Panc1 (cell line): ENCODE measurements around the gene SLC41A3. TPM values are rescaled to one million over a fixed set of nuclear protein-coding genes. Genes with fewer than 3 reads are reported as not detected.

Experiments
- ATAC-seq: fragments of 200-7000 bp; cut with Tn5 transposase; 2 replicates; pipeline ENCODE4 v1.9.1; 2020; ENCODE audit warnings: mild to moderate bottlenecking, moderate library complexity
- BruUV-seq: library from RNA; stranded (reverse); fragments of 400-500 nt; replicated peaks from 2 replicates; lab custom pipeline; 2021; lab: Mats Ljungman, UMichigan
- CTCF ChIA-PET: fragments of 300-600 bp; sonication (Branson Sonifier 250); formaldehyde crosslinking; loops from one replicate; lab custom pipeline; 2022; ENCODE audit warnings: antibody characterized with exemption; lab: Charles Lee
- POLR2A ChIA-PET: fragments of 300-600 bp; sonication (Branson Sonifier 250); formaldehyde crosslinking; loops from one replicate; lab custom pipeline; 2022; ENCODE audit warnings: antibody characterized with exemption; lab: Charles Lee
- DNase-seq: peaks from one replicate; pipeline ENCODE4 v3.0.0-alpha.2; 2010; ENCODE audit warnings: low read depth, low spot score
- H3K27ac ChIP-seq: 2 replicates; pipeline ENCODE4 v1.5.1; 2011; ENCODE audit warnings: mild to moderate bottlenecking, low read length, inconsistent platforms
- H3K27me3 ChIP-seq: fragments of 200-500 bp; sonication (Bioruptor generic); 2 replicates; pipeline ENCODE4 v1.6.0; 2014; ENCODE audit warnings: low read length, inconsistent platforms; ENCODE audit not compliant: control insufficient read depth, insufficient read depth
- H3K36me3 ChIP-seq: fragments of 200-500 bp; sonication (Bioruptor generic); 2 replicates; pipeline ENCODE4 v1.5.1; 2014; ENCODE audit warnings: inconsistent platforms, mild to moderate bottlenecking, low read length, moderate library complexity; ENCODE audit not compliant: control insufficient read depth, insufficient read depth
- H3K4me1 ChIP-seq: 2 replicates; pipeline ENCODE4 v1.5.1; 2011; ENCODE audit warnings: inconsistent platforms, mild to moderate bottlenecking, low read length, moderate library complexity; ENCODE audit not compliant: control insufficient read depth, insufficient read depth
- H3K4me3 ChIP-seq, 2 experiments: 2 replicates each; pipeline ENCODE4 v1.5.1; 2011 to 2012; ENCODE audit warnings: low read depth in 2 of 2, low read length in 2 of 2, mild to moderate bottlenecking in 2 of 2, inconsistent platforms in 1 of 2, moderate library complexity in 1 of 2
- H3K9me3 ChIP-seq: fragments of 200-500 bp; sonication (Bioruptor generic); 2 replicates; pipeline ENCODE4 v1.5.1; 2014; ENCODE audit warnings: low read depth, mild to moderate bottlenecking, inconsistent platforms, low read length, moderate library complexity; ENCODE audit not compliant: control insufficient read depth, insufficient read depth
- POLR2AphosphoS5 ChIP-seq: IDR thresholded peaks from 2 replicates; pipeline ENCODE4 v1.6.1; 2012; ENCODE audit warnings: mild to moderate bottlenecking, low read depth, low read length, moderate library complexity
- SIN3A ChIP-seq: IDR thresholded peaks from 2 replicates; pipeline ENCODE4 v1.6.1; 2012; ENCODE audit warnings: low read depth, mild to moderate bottlenecking, low read length, moderate library complexity, borderline replicate concordance; ENCODE audit not compliant: insufficient read depth
- TCF7L2 ChIP-seq: IDR thresholded peaks from 2 replicates; pipeline ENCODE4 v1.6.1; 2011; ENCODE audit warnings: mild to moderate bottlenecking, low read depth, low read length, inconsistent platforms
- in situ Hi-C: cut with HindIII; loops from 2 replicates; pipeline ENCODE4 v1.10.0; 2016; ENCODE audit warnings: low sequenced_read_pairs, low pct_unique_long_range_greater_than_20kb
- intact Hi-C: fragments of 100-400 bp; cut with micrococcal nuclease; formaldehyde crosslinking; loops from one replicate; pipeline ENCODE4 v1.10.0; 2022; ENCODE audit not compliant: unreplicated experiment
- total RNA-seq: library from RNA; stranded (reverse); gene quantifications from one replicate; pipeline ENCODE4 v1.2.1, GENCODE V29; 2021; ENCODE audit not compliant: unreplicated experiment
- TF ChIP-seq, protein P1 (sequence below): fragments of 450-650 bp; IDR thresholded peaks from 2 replicates; pipeline ENCODE4 v1.5.1; 2017; ENCODE audit warnings: mild to moderate bottlenecking
- TF ChIP-seq, protein P2 (sequence below), 2 experiments: IDR thresholded peaks; 2 replicates each; pipeline ENCODE4 v1.6.1; 2011 to 2012; ENCODE audit warnings: low read depth in 2 of 2, control low read depth in 1 of 2, low read length in 1 of 2, mild to moderate bottlenecking in 1 of 2, moderate library complexity in 1 of 2; ENCODE audit not compliant: insufficient read depth in 1 of 2

Gene SLC41A3
- total RNA-seq, 1 experiment from 2014 or later, result 39.0 TPM

- no peak for ATAC-seq
- Histone ChIP-seq H3K4me1 (no peaks in the 10 kb centered on the region), H3K9me3 (no peaks in the 10 kb centered on the region), H3K27me3 (peaks cover 16% of the 10 kb centered on the region), H3K27ac (no peak overlapping the region), H3K36me3 (no peaks in the 10 kb centered on the region), H3K4me3 (no peak overlapping the region)
- intact Hi-C loops, result no loop called here
- no TSS peak for BruUV-seq
- no peak for DNase-seq
- in situ Hi-C loops, result no loop called here
- TF ChIP-seq SIN3A, result no peak
- TF ChIP-seq, protein P1, sequence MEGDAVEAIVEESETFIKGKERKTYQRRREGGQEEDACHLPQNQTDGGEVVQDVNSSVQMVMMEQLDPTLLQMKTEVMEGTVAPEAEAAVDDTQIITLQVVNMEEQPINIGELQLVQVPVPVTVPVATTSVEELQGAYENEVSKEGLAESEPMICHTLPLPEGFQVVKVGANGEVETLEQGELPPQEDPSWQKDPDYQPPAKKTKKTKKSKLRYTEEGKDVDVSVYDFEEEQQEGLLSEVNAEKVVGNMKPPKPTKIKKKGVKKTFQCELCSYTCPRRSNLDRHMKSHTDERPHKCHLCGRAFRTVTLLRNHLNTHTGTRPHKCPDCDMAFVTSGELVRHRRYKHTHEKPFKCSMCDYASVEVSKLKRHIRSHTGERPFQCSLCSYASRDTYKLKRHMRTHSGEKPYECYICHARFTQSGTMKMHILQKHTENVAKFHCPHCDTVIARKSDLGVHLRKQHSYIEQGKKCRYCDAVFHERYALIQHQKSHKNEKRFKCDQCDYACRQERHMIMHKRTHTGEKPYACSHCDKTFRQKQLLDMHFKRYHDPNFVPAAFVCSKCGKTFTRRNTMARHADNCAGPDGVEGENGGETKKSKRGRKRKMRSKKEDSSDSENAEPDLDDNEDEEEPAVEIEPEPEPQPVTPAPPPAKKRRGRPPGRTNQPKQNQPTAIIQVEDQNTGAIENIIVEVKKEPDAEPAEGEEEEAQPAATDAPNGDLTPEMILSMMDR, result no peak
- TF ChIP-seq, protein P2, sequence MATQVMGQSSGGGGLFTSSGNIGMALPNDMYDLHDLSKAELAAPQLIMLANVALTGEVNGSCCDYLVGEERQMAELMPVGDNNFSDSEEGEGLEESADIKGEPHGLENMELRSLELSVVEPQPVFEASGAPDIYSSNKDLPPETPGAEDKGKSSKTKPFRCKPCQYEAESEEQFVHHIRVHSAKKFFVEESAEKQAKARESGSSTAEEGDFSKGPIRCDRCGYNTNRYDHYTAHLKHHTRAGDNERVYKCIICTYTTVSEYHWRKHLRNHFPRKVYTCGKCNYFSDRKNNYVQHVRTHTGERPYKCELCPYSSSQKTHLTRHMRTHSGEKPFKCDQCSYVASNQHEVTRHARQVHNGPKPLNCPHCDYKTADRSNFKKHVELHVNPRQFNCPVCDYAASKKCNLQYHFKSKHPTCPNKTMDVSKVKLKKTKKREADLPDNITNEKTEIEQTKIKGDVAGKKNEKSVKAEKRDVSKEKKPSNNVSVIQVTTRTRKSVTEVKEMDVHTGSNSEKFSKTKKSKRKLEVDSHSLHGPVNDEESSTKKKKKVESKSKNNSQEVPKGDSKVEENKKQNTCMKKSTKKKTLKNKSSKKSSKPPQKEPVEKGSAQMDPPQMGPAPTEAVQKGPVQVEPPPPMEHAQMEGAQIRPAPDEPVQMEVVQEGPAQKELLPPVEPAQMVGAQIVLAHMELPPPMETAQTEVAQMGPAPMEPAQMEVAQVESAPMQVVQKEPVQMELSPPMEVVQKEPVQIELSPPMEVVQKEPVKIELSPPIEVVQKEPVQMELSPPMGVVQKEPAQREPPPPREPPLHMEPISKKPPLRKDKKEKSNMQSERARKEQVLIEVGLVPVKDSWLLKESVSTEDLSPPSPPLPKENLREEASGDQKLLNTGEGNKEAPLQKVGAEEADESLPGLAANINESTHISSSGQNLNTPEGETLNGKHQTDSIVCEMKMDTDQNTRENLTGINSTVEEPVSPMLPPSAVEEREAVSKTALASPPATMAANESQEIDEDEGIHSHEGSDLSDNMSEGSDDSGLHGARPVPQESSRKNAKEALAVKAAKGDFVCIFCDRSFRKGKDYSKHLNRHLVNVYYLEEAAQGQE (IDR thresholded peaks at IDR 0.05; ENCODE audit: insufficient read depth in 1 of 2, low read depth in 2 of 2, low read length in 1 of 2), result no peak
- TF ChIP-seq POLR2AphosphoS5, result no peak
- no peak for TF ChIP-seq TCF7L2
- CTCF ChIA-PET, result no interaction called here
- POLR2A ChIA-PET, result interaction anchor here (0.5 kb wide), 1 partner anchor 59 kb away, joined by 9 read pairs; no protein-coding TSS in a partner anchor
Observed at GRCh38 chr3:126119008-126119675, 35.2 kb upstream of the SLC41A3 start.

DNA sequence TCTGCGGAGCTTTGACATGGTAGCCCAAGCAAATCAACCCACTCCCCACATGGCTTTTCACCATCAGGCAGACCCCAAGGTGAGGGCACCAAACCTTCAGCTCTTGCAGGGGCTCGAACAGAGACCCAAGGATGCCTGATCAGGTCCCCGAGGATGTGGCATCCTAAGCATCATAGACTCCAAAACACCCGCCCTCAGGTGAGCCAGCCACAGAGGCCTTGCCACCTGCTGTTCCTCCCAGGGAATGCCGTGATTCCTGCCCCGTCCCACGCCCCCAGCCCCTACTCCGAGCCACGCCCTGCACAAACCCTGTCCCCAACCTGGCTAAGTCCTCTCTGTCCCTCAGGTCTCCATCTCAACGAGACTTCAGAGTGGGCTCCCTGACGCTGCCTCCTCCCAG, 34.7 kb upstream of the SLC41A3 start:
- BruUV-seq, result no TSS peak
- Histone ChIP-seq H3K4me1 (no peaks in the 10 kb centered on the region), H3K36me3 (no peaks in the 10 kb centered on the region), H3K27me3 (peaks cover 16% of the 10 kb centered on the region), H3K9me3 (no peaks in the 10 kb centered on the region), H3K27ac (no peak overlapping the region), H3K4me3 (no peak overlapping the region)
- intact Hi-C loops (no loop called here), in situ Hi-C loops (no loop called here)
- DNase-seq (no peak), ATAC-seq (no peak)
- TF ChIP-seq POLR2AphosphoS5, result no peak
- POLR2A ChIA-PET, result interaction anchor here (0.5 kb wide), 1 partner anchor 60 kb away, joined by 9 read pairs; no protein-coding TSS in a partner anchor
- CTCF ChIA-PET, result no interaction called here

GRCh38 chr3:126117786-126118185, 33.9 kb upstream of the SLC41A3 start:
- no peak overlapping the region for H3K27ac ChIP-seq
- ATAC-seq (no peak), DNase-seq (no peak)
- H3K4me3 ChIP-seq, result no peak overlapping the region
- no TSS peak for BruUV-seq
- no peaks in the 10 kb centered on the region for H3K9me3 ChIP-seq
- peaks cover 16% of the 10 kb centered on the region for H3K27me3 ChIP-seq
- CTCF ChIA-PET, result interaction anchor here (1.0 kb wide), 1 partner anchor 15 kb away, joined by 4 read pairs; no protein-coding TSS in a partner anchor
- POLR2A ChIA-PET, result no interaction called here
- in situ Hi-C loops (no loop called here), intact Hi-C loops (no loop called here)
- no peaks in the 10 kb centered on the region for H3K36me3 ChIP-seq
- H3K4me1 ChIP-seq, result no peaks in the 10 kb centered on the region
- TF ChIP-seq, protein P1, result no peak
- no peak for TF ChIP-seq SIN3A
- TF ChIP-seq TCF7L2, result no peak
- TF ChIP-seq, protein P2 (IDR thresholded peaks at IDR 0.05; ENCODE audit: insufficient read depth in 1 of 2, low read depth in 2 of 2, low read length in 1 of 2), result no peak
- TF ChIP-seq POLR2AphosphoS5, result no peak
